ENCODE data around the gene PIEZO1.

The PIEZO1 gene

DNA sequence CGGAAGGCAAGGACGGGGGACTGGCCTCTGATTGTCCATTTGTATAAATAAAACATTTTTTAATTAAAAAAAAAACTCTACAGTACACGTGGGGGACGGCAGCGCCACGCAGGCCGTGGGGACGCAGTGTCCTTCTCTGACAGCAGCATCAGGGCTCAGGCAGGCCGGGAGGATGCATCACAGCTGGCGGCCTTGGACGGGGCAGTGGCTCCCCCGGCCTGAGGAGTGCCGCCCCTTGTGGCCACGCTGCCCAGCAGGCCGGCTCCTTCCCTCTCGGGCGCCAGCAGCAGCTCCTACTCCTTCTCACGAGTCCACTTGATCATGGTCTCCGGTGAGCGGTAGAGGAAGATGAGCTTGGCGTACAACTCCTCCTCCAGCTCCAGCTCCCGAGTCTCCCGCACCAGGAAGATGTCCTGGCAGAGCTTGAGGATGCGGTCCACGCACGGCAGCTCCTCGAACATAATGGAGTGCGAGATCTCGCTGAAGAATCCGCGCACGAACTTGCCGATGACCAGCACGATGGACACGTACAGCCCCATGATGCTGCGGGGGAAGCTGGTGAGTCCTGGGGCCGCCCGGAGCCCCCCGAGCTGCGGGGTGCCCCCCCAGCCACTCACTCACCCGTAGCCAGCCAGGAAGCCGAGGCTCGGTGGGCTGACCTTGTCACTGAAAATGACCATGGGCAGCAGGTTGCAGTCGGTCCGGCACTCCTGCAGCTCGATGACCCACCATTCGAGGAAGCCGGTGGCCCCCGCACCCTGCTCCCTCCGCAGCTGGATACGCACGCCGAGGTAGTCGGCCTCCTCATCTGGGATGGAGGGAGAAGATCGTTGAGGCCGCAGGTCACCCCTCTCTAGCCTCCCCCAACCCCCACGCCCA, 69.5 kb downstream of the PIEZO1 start:
- no peak for DNase-seq

DNA sequence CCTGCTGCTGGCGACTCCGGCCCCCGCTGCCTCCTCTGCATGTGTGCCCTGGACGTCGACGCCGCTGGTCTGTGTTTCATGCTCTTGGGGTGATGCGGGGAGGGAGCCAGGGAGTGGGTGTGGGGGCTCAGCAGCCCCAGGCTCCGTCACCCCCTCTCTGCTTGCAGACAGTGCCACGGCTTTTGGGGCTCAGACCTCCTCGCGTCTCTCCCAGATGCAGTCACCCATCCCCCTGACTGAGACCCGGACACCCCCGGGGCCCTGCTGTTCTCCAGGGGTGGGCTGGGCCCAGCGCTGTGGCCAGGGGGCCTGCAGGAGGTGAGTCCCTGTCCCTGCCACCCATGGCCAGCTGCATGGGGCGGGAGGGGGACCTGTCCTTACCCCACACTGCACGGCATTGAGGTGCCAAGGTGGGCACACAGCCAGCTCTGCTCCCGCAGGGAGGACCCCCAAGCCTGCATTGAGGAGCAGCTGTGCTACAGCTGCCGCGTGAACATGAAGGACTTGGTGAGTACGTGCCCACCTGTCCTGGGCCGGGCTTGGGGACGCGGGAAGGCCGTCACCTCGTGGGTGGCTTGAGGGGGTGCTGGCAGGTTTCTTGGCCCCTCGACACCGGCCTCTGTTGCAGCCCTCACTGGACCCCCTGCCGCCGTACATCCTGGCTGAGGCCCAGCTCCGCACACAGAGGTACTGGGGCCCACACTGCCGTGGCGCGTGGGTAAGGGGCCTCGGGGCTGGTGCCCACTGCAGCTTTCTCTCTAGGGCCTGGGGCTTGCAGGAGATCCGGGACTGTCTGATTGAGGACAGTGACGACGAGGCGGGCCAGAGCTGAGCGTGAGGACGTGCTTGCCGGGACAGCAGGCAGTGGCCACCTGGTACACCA, 70.4 kb downstream of the PIEZO1 start:
- no peak for DNase-seq

DNA sequence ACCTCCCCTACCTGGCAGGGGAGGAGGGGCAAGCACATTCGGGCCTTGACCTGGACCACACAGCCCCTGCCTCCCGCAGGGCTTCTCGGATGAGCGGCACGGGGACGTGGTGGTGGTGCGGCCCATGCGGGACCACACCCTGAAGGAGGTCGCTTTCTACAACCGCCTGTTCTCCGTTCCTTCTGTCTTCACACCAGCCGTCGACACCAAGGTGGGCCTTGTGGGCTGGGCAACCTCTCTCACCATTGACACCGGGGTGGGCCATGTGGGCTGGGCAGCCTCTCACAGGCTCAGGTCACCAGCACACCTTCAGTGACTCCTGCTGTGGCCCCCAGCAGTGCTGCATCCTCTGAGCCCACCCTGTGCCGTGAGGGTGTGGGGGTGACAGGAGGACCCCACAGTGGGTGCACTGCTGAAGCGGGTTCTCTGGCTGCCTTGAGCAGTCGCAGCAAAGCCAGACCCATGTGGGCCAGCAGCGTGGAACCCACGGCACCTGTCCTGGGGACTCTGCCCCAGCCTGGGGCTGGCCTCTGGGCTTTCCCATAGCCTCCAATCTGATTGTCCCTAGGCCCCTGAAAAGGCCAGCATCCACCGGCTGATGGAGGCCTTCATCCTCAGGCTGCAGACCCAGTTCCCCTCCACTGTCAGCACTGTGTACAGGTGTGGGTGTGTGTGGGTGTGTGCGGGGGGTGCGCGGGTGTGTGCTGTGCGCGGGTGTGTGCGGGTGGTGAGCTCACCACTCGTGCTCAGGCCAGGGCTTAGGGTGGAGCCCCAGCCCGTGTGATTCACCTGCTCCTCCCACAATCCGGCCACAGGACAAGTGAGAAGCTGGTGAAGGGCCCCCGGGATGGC, 71.2 kb downstream of the PIEZO1 start:
- no peak for DNase-seq

DNA sequence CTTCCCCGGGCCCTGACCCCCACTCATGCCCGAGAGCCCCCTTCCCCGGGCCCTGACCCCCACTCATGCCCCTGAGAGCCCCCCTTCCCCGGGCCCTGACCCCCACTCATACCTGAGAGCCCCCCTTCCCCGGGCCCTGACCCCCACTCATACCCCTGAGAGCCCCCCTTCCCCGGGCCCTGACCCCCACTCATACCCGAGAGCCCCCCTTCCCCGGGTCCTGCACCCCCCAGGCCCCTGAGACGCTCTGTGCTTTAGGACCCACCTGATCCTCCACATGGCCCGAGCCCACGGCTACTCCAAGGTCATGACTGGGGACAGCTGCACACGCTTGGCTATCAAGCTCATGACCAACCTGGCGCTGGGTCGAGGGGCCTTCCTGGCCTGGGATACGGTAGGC, 72.0 kb downstream of the PIEZO1 start:
- DNase-seq: no peak

DNA sequence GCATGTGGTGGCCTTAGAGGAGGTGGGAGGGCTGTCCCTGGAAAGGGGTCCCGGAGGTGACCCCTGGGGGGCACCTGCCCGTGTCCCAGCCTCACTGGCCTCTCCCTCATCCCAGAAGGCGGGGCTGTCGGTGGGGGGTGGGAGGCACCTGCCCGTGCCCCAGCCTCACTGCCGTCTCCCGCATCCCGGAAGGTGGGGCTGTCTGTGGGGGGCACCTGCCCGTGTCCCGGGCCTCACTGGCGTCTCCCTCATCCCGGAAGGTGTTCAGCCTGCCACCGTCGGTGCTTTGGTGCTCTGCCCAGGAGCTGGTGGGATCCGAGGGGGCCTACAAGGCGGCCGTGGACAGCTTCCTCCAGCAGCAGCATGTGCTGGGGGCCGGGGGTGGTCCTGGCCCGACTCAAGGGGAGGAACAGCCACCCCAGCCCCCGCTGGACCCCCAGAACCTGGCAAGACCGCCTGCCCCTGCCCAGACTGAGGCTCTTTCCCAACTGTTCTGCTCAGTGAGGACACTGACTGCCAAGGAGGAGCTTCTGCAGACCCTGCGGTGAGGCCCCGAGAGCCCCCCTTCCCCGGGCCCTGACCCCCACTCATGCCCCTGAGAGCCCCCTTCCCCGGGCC, 72.5 kb downstream of the PIEZO1 start:
- DNase-seq: no peak

DNA sequence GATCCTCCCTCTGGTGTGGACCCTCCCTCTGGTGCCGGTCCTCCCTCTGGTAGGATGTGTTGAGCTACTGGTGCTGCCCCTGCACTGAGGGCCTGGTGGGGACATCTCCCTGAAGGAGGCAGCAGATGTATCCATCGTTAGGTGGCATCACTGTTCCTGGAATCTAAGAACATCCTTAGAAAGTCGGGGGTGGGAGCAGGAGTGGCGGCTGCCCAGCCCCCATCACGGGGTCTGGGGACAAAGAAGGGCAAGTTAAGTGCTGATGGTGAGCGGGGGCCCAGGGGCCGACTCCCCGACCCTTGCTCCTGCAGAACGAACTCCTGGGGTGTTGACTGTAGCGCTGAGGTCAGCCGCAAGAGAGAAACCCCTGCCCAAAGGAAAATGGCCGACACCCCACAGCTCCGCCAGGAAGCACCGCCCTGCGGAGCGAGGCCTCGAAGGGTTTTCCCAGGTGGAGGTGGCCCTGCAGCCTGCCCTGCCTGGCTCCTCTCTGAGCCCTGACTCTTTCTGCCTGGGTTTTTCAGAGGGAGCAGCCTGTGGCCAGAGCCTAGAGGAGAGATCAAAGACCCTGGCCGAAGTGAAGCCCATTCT, 73.2 kb downstream of the PIEZO1 start:
- DNase-seq: no peak

DNA sequence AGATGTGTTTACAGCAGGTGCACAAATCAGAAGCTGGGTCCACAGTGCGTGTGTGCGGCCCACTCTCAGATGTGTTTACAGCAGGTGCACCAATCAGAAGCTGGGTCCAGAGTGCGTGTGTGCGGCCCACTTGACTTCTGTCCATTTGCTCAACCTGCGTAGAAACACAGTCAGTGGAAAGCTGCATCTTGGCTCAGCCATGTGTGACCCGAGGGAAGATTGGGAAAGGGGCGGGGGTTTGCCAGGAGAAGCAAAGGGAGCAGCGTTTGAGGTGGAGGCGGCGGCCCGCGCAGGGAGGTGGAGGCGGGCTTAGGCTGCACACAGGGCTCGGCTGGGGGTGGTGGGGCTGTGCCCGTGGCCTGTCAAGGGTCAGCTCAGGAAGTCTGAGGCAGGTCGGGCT, 74.5 kb downstream of the PIEZO1 start:
- no peak for DNase-seq

DNA sequence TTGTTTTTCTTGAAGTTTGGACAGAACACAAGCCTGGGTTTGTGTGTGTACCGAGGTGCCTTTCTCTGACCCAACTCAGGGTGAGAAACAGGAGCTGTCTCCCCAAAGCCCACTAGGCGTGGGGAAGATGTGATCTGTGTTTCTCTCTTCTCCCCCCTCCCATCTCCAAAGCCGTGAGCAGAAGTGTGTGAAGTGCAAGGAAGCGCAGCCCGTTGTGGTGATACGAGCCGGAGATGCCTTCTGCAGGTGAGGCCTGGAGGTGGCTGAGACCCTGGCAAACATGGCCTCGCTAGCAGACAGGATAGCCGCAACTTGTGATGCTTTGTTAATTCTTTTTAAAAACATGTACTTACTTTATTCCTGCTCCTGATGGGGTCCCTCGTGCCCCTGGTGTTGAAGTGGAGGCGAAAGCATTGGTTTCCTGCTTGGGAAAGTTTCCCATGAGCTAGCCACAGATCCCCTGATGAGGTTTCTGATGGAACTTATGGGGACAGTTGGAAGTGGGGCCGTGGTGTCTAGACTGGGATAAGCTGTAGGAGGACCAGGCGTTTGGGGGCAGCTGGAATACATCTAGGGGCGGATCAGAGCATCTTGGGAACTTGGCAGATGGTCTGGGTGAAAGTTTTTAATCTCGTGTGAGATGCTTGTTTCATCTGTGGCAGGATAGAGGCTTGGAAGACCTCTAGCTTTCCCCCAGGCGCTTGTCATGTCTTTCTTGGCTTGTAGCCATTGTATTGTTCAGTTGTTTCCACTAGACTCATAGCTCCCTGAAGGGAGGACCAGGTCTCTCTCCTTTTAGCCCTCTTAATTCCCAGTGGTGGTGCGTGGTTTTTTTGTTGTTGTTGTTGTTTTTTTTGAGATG, 77.8 kb downstream of the PIEZO1 start:
- peak; percentile 45 for DNase-seq

DNA sequence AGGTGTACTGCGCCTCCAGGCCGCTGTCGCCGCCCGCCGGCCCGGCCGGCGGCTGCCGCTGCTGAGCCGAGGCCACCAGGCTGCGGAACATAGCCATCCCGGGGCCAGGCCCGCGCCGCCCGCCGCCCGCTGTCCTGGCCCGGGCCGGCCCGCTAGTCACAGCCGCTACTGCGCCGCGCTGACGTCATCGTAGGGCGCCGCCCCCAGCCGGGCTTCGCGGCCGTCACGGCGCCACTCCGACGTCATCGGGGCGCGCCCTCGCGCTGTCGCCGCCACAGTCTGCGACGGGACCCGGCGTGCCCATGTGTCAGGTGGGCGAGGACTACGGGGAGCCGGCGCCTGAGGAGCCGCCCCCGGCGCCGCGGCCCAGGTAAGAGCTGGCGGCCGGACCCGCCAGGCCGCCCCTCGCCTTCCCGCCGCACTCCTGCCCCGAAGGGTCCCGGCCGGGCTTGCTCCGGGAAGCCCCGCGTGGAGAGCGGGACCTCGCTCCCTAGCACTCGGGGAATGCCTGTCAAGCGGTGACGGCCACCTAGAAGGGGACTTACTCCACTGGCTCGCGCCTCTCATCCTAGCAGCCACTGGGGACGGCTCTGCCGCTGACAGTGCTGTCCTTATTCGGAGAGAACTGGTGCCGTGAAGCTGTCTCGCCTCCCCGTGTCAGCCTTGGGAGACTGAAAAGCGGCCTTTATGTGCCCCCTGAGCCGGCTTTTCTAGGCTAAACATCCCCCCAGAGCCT, 78.6 kb downstream of the PIEZO1 start, which contains the start of the genes CTU2 and RNF166:
Gene CTU2, plus strand, starts transcription at position 275 of the 736 bp plus-strand sequence. Its CDS starts 28 bp downstream, at position 303.
Gene RNF166, minus strand, starts transcription at position 180 of the 736 bp plus-strand sequence. Its CDS starts 83 bp downstream, at position 97.
- DNase-seq: peak; percentile 86

DNA sequence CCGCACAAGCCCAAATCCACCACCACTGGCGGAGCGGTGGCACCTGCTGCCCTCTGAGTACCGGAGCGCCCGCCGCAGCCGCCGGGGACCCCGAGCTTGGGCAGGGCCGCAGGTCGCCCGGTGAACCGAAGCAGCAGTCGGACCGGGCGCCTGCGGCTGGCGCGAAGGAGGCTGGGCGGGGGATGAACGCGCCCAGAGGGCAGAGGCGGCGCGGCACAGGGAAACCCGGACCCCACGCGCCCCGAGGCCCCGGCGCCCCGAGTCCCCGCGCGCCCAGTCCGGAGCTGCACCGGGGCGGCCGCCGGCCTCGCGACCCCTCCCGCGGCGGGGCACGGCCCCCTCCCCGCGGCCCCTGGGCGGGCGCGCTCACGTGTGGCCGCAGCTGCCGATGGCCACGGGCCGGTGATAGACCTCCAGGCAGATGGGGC, 79.2 kb downstream of the PIEZO1 start:
- DNase-seq: peak; percentile 26

DNA sequence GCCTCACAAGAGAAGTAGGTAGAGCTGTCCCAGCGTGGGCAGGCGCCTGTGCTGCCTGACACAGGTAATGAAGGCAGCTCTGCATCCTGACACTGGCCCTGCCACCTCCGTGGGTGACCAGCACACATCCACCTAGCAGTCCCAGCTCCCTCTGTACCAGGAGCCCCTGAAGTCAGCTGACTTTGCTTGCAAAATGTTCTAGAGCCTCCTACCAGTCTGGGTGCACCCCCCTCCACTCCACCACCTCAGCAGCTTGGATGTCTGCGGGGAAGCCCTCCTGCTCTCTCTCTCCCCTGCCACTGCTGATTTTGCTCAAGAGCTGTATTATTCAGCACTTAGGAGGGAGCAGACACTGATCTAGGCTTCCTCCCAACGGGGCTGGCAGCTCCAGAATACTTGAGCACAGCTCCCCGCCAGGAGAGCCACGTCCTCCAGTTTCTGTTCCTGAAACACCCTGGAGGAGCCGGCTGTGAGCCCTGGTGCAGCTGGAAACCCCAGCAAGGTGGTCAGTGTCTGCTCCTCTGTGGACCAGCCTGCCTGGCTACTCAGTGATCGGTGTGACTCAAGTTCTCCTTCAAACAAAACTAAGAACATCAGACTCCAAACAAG, 79.8 kb downstream of the PIEZO1 start:
- DNase-seq: peak; percentile 40

DNA sequence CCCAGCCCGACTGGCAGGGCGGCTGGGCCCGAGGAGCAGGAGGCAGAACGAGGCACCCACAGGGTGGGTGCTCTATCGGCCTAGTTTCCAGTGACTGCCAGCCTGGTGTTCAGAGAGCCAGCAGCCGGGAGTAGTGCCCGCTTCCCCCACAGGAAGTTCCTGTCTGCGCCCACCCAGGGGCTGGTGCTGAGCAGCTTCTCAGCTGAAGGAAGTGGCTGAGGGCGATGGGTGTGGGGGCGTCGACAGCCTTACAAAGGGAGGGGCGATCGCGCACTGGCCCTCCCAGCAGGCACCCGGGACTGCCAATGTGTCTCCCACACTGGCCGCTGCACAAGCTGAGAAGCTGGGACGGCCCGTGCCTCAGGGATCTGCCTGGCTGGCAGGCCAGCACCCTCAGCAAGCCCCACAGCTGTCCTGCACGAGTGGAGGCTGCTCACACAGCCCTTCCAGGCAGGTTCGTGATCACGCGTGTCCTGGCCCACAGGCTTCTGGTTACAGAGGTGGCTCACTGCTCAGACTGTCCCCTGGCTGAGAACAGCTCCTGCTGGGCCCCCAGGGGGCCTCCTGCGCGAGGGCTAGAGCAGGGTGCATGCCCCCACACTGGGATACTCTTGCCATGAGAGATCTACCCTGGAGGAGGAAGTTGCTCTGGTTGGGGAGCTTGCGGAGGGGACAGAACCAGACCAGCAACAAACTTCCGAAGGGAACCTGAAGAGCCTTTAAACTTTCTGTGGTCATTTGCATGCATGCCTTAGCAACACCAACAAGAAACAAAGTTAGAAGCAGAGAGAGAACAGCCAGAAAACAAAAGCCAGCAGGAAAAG, 81.3 kb downstream of the PIEZO1 start:
- peak; percentile 69 for DNase-seq

DNA sequence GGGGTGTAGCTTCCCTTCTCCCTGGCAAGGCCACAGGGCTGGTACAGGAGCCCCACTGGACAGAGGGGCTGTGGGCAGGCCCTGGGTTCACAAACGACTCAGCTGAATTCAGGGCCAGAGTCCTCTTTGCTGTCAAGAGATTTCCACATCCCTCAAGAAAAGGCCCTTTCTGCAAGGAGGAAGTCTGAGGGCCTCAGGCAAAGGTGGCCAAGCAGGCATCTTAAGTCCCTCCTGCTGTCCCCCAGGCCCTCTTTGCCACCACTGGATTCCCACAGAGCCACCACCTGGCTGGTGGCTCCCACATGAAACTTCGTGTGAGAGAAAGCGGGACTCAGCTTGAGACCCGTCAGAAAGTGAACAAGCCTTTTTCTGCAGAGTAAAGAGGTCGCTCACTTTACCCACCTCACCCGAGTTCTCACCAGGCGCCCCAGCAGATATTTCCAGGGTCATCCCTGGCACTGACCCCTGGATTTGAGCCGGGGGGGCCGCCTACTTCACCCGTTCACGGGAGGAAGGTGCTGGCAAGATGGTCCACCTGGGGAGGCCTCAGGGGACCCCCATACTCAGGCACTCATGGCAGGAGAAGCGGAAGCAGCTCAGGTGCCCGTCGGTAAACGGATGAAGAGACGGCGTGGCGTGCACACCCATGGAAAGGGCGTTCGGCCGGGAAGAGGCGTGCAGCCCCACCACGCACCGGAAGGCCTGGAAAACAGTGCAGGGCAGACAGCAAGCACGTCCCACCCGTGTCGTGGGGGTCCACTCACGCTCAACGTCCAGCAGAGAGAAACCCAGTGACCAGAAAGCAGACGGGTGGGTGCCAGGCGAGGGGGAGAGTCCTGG, 82.4 kb downstream of the PIEZO1 start:
- DNase-seq: no peak

DNA sequence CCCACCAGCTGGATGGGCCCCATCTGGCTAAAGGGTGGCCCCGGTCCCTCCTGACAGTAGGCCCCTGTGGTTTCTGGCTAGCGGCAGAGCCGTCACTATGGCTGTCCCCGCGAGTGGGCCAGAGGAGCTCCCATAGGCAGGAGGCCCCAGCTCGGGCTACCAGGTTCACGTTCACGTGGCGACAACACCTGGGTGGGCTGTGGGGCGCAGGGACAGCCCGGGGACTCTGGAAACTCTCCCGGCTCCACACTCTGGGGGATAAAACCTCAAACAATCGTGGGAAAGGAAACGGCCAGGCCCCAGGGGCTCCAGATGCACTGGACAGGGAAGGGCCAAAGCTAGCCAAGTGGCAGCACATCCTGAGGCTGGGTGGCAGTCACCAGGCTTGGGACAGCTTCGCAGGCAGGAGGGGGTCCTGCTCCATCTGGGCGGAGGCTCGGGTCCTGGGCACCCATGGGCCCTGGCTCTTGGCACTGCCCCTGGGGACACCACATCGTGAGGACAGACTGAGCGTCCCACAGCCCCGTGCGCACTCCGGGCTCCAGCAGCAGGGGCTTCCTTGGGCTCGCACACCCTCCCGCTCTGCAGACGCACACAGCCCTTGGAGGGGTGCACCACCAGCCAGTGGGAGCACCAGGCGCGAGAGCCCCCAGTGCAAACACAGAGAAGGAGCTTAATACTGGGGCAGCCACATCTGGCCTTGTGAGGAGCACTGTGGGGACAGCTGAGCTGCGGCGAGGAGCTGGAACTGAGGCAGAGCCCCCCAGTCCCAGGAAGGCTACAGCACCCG, 83.2 kb downstream of the PIEZO1 start:
- no peak for DNase-seq

DNA sequence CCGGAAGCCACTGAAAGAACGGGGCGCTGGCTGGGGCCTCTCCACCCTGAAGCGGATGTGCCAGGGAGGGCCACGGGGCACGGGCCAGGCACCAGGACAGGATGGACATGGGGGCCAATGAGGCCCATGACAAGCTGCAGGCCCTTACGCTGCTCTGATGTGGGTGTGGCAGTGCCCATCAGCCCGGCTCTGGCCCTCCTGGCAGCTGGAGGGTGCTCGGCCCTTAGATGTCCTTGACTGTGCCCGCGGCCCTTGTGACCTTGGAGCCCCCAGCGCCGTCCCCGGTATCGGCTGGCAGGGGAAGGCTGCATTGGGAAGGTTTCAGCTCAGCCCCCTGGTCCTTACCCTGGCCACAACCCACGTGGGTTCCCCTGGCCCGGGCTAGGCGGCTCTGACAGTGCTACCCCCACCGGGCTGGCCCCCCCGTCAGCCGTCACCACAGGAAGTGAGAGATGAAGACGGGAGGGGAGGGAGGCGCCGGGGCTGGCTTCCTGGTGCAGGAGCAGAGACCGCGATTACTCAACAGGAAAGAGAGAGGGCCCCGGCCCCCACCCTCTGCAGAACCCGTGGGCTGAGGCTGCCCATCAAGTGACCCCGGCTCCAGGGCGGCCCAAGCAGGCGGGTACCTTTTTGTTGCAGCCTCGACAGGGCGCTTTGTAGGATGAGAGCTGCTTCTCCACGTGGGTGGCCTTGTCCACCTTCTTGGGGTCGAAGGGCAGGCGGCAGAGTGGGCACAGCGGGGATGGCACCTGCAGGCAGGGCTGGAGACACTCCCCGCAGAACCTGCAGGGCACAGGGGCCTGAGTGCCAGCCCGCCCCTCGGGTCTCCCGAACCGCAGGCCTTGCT, 84.2 kb downstream of the PIEZO1 start:
- peak; percentile 87 for DNase-seq

DNA sequence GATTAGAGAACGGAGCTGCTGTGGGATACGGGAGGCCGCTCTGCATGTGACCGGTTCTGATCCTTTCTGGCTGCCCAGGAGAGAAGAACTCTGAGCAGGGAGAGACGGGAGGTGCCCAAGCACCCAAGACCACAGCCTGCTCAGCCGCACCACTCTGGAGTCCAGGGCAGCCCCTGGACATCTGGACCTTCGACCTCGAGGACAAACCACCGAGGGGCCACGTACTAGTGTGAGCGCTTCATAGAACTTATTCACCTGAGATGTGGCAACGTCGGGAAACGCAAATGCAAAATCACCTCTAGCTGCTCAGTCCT, 84.7 kb downstream of the PIEZO1 start:
- DNase-seq: no peak
